Suprapubic skin (tissue), 4 donors: Measurements from ENCODE around the gene RUNX2. TPM values are rescaled to one million over a fixed set of nuclear protein-coding genes. Genes with fewer than 3 reads are reported as not detected.

Source experiments
- DNase-seq, 2 donors: peaks; one replicate each; pipeline ENCODE4 v3.0.0-alpha.2; 2019; ENCODE audit warnings: low spot score in 2 of 2
- H3K27ac ChIP-seq: fragments of 200-600 bp; sonication (generic); one replicate; pipeline ENCODE4 v1.5.1; 2019
- H3K27me3 ChIP-seq: fragments of 200-600 bp; sonication (generic); one replicate; pipeline ENCODE4 v1.5.1; 2019
- H3K36me3 ChIP-seq: fragments of 200-600 bp; sonication (generic); one replicate; pipeline ENCODE4 v1.5.1; 2019
- H3K4me1 ChIP-seq: fragments of 200-600 bp; sonication (generic); one replicate; pipeline ENCODE4 v1.5.1; 2019
- H3K4me3 ChIP-seq: fragments of 200-600 bp; sonication (generic); one replicate; pipeline ENCODE4 v1.5.1; 2019; ENCODE audit warnings: mild to moderate bottlenecking
- H3K9me3 ChIP-seq: fragments of 200-600 bp; sonication (generic); one replicate; pipeline ENCODE4 v1.5.1; 2019
- EP300 ChIP-seq: sonication (generic); formaldehyde crosslinking; IDR thresholded peaks from one replicate; pipeline ENCODE4 v1.6.1; 2017; ENCODE audit warnings: antibody characterized with exemption
- POLR2A ChIP-seq, 2 donors: fragments of 450-650 bp; IDR thresholded peaks; one replicate each; pipeline ENCODE4 v1.6.1; 2017; ENCODE audit warnings: antibody characterized with exemption in 2 of 2, mild to moderate bottlenecking in 2 of 2, moderate library complexity in 2 of 2
- POLR2AphosphoS5 ChIP-seq, 3 donors: sonication (generic); formaldehyde crosslinking; IDR thresholded peaks; one replicate each; pipeline ENCODE4 v1.6.1; 2017; ENCODE audit warnings: antibody characterized with exemption in 3 of 3
- WGBS: methylation state at CpG from one replicate; pipeline ENCODE4 v1.1.5; 2018; 5-methylcytosine and 5-hydroxymethylcytosine counted together
- total RNA-seq, 4 donors: library from RNA; depleted of rRNA; stranded (reverse); fragments of >200 nt; gene quantifications; one replicate each; pipeline ENCODE4 v1.1.0, GENCODE V29; 2016
- TF ChIP-seq, protein P1 (sequence below), 2 donors: fragments of 200-600 bp in 1 of 2; fragments of 450-650 bp in 1 of 2; sonication (generic) in 1 of 2; IDR thresholded peaks; one replicate each; pipeline ENCODE4 v1.5.1; 2016 to 2019; ENCODE audit warnings: antibody characterized with exemption in 2 of 2, mild to moderate bottlenecking in 1 of 2, moderate library complexity in 1 of 2

Gene RUNX2
- total RNA-seq, 4 donors from 2014 or later = 2.6 to 5.9 (median 3.1) TPM

DNA sequence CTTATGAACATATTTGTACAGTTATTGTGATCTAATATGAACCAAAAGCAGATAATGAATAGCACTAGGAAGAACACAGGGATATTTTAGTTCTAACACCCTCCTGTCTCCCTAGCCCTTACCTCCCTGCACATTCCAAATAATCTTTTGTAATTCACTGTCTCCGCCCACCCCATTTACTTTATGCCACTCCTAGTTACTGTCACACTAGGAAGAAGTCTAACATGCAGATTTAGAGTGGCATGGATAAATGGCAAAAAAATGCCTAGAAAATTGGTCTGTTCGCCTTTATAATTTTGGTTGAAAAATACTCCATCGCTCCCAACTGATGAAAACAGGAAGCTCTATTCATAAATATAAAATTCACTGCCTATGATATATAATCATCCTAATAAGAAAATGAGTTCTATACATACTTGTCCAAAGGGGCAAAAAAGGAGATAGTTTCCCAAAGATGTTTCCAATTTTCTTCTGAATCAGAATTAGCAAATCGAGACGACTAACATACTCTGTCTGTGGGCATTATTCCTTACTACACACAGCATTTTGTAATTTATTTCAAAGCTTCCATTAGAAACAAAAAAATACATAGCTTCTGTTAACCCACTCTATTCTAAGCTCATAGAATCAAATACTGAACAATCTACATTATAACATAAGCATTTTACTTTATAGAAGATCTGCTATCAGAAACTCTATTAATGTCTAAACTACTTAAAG lies 1.3 kb upstream of the RUNX2 start:
- no peaks in the 10 kb centered on the region for H3K9me3 ChIP-seq
- no peaks in the 10 kb centered on the region for H3K27me3 ChIP-seq
- 87% methylated on average over 5 of the region's 5 CpGs for WGBS
- no peak overlapping the region for H3K27ac ChIP-seq
- H3K36me3 ChIP-seq = no peaks in the 10 kb centered on the region
- TF ChIP-seq, protein P1, sequence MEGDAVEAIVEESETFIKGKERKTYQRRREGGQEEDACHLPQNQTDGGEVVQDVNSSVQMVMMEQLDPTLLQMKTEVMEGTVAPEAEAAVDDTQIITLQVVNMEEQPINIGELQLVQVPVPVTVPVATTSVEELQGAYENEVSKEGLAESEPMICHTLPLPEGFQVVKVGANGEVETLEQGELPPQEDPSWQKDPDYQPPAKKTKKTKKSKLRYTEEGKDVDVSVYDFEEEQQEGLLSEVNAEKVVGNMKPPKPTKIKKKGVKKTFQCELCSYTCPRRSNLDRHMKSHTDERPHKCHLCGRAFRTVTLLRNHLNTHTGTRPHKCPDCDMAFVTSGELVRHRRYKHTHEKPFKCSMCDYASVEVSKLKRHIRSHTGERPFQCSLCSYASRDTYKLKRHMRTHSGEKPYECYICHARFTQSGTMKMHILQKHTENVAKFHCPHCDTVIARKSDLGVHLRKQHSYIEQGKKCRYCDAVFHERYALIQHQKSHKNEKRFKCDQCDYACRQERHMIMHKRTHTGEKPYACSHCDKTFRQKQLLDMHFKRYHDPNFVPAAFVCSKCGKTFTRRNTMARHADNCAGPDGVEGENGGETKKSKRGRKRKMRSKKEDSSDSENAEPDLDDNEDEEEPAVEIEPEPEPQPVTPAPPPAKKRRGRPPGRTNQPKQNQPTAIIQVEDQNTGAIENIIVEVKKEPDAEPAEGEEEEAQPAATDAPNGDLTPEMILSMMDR (IDR thresholded peaks at IDR 0.05) = no peak
- TF ChIP-seq POLR2A (IDR thresholded peaks at IDR 0.05) = no peak
- TF ChIP-seq POLR2AphosphoS5 (IDR thresholded peaks at IDR 0.05) = no peak
- no peak for TF ChIP-seq EP300
- no peak overlapping the region for H3K4me3 ChIP-seq
- no peak for DNase-seq
- no peaks in the 10 kb centered on the region for H3K4me1 ChIP-seq

DNA sequence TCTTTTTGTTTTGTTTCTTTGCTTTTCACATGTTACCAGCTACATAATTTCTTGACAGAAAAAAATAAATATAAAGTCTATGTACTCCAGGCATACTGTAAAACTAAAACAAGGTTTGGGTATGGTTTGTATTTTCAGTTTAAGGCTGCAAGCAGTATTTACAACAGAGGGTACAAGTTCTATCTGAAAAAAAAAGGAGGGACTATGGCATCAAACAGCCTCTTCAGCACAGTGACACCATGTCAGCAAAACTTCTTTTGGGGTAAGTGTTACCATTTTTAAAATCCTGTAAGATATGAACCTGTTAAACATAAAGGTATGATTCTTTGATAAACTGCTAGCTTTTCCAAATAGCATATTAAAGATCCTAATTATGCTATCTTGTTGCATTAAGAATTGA lies 393 bp downstream of the RUNX2 start:
- no peak overlapping the region for H3K4me3 ChIP-seq
- H3K27me3 ChIP-seq = no peaks in the 10 kb centered on the region
- no peaks in the 10 kb centered on the region for H3K4me1 ChIP-seq
- TF ChIP-seq, protein P1 (IDR thresholded peaks at IDR 0.05) = no peak
- TF ChIP-seq POLR2A (IDR thresholded peaks at IDR 0.05) = no peak
- TF ChIP-seq EP300 = no peak
- no peak for TF ChIP-seq POLR2AphosphoS5 (IDR thresholded peaks at IDR 0.05)
- DNase-seq = no peak
- H3K36me3 ChIP-seq = no peaks in the 10 kb centered on the region
- no peaks in the 10 kb centered on the region for H3K9me3 ChIP-seq
- H3K27ac ChIP-seq = no peak overlapping the region

DNA sequence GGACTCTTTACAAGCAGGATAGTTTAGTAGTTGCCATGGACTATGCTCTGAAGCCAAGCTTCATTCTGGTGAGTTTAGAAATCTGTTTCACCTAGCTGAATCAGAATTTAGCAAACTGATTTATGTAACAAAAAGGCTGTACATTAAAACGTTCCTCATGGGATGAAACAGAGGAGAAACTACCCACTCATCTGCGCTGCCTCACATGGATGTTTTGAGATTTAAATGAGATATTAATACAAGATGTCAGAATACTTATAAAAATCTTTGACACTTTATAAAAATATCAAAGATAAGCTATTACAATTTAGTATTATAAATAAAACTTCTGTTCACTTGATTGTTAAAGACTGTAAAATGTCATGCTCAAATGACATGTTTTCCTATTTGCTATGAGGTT lies 16.8 kb downstream of the RUNX2 start:
- no peak for DNase-seq
- Histone ChIP-seq H3K27ac (no peak overlapping the region), H3K4me3 (no peak overlapping the region), H3K27me3 (no peaks in the 10 kb centered on the region), H3K9me3 (no peaks in the 10 kb centered on the region), H3K4me1 (no peaks in the 10 kb centered on the region), H3K36me3 (no peaks in the 10 kb centered on the region)
- WGBS = 77% methylated on average over 2 of the region's 2 CpGs
- TF ChIP-seq POLR2A (IDR thresholded peaks at IDR 0.05) (no peak), POLR2AphosphoS5 (IDR thresholded peaks at IDR 0.05) (no peak), EP300 (no peak)
- TF ChIP-seq, protein P1 (IDR thresholded peaks at IDR 0.05) = no peak

DNA sequence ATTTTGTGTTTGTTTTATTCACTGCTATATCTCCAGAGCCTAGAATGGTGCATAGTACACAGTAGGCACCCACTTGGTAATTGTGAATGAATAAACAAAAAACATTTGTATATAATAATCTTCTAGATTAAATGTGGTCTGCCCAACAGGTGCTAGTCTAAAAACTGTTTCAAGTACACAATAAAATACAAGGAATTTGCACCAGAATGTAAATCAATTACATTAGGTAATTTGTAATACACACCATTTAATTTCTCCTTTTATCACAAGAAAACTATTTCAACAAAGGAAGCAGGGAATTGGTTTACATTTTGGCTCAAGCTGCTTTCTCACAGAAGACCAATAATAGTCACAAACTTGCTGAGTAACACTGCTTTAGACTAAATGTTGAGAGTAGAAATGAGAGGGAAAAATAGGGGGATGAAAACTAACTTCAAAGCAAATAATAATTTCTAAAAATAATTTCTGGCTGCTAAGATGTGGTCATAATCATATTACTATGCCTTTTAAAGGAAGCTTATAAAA lies 22.1 kb downstream of the RUNX2 start:
- Histone ChIP-seq H3K4me1 (no peaks in the 10 kb centered on the region), H3K27ac (no peak overlapping the region), H3K36me3 (no peaks in the 10 kb centered on the region), H3K4me3 (no peak overlapping the region), H3K9me3 (no peaks in the 10 kb centered on the region), H3K27me3 (no peaks in the 10 kb centered on the region)
- TF ChIP-seq, protein P1 (IDR thresholded peaks at IDR 0.05) = no peak
- TF ChIP-seq POLR2AphosphoS5 (IDR thresholded peaks at IDR 0.05) = no peak
- TF ChIP-seq POLR2A (IDR thresholded peaks at IDR 0.05) = no peak
- TF ChIP-seq EP300 = no peak
- no peak for DNase-seq

DNA sequence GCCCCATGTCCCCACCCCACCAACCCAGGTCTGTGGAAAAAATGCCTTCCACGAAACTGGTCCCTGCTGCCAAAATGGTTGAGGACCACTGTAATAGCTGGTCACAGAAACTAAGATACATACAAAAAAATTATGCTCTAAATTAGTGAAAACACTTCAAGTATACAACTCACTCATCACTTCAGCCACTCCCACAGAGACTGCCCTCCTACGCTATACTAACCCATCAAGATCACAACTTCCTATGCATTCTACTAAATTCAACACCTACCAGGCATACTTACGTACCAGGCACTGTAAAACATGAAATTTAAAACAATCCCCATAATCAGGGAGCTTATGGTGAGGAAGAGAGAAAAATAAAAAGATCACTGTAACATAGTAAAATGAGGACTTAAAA lies 22.9 kb downstream of the RUNX2 start:
- DNase-seq = no peak
- Histone ChIP-seq H3K4me1 (no peaks in the 10 kb centered on the region), H3K27me3 (no peaks in the 10 kb centered on the region), H3K27ac (no peak overlapping the region), H3K4me3 (no peak overlapping the region), H3K9me3 (no peaks in the 10 kb centered on the region), H3K36me3 (no peaks in the 10 kb centered on the region)
- 98% methylated on average over 3 of the region's 3 CpGs for WGBS
- TF ChIP-seq, protein P1 (IDR thresholded peaks at IDR 0.05) = no peak
- TF ChIP-seq EP300 (no peak), POLR2AphosphoS5 (IDR thresholded peaks at IDR 0.05) (no peak), POLR2A (IDR thresholded peaks at IDR 0.05) (no peak)
